WTC11 (cell line): Measurements from ENCODE around the gene SCARB2.

ENCODE experiments used
- ATF1 ChIP-seq: sonication (generic); formaldehyde crosslinking; IDR thresholded peaks from 2 replicates; pipeline ENCODE4 v1.8.1; 2023; ENCODE audit warnings: mild to moderate bottlenecking, moderate library complexity, missing genetic modification reagents
- CREB1 ChIP-seq: sonication (generic); formaldehyde crosslinking; IDR thresholded peaks from 2 replicates; pipeline ENCODE4 v1.8.0; 2023; ENCODE audit warnings: mild to moderate bottlenecking, missing genetic modification reagents
- ELF4 ChIP-seq: sonication (generic); formaldehyde crosslinking; IDR thresholded peaks from 2 replicates; pipeline ENCODE4 v1.8.1; 2022; ENCODE audit warnings: low read depth, mild to moderate bottlenecking, moderate library complexity, missing genetic modification reagents
- KAT7 ChIP-seq: sonication (generic); formaldehyde crosslinking; IDR thresholded peaks from 2 replicates; pipeline ENCODE4 v1.8.1; 2023; ENCODE audit warnings: missing genetic modification reagents, mild to moderate bottlenecking, borderline replicate concordance
- NR1H2 ChIP-seq: sonication (generic); formaldehyde crosslinking; IDR thresholded peaks from 2 replicates; pipeline ENCODE4 v1.9.0; 2021; ENCODE audit warnings: mild to moderate bottlenecking, moderate library complexity, missing genetic modification reagents
- SMAD3 ChIP-seq: sonication (generic); formaldehyde crosslinking; IDR thresholded peaks from 2 replicates; pipeline ENCODE4 v1.8.0; 2022; ENCODE audit warnings: missing genetic modification reagents, mild to moderate bottlenecking, borderline replicate concordance
- TEAD1 ChIP-seq: sonication (generic); formaldehyde crosslinking; IDR thresholded peaks from 2 replicates; pipeline ENCODE4 v1.8.0; 2022; ENCODE audit warnings: mild to moderate bottlenecking, missing genetic modification reagents
- TEAD4 ChIP-seq: sonication (generic); formaldehyde crosslinking; IDR thresholded peaks from 2 replicates; pipeline ENCODE4 v1.8.0; 2022; ENCODE audit warnings: mild to moderate bottlenecking, missing genetic modification reagents
- ZNF232 ChIP-seq: sonication (generic); formaldehyde crosslinking; IDR thresholded peaks from 2 replicates; pipeline ENCODE4 v1.8.0; 2022; ENCODE audit warnings: mild to moderate bottlenecking, missing genetic modification reagents
- TF ChIP-seq, protein P1 (sequence below): fragments of 200-600 bp; IDR thresholded peaks from 2 replicates; pipeline ENCODE4 v1.8.0; 2022; ENCODE audit warnings: antibody characterized with exemption
- TF ChIP-seq, protein P2 (sequence below): sonication (generic); formaldehyde crosslinking; IDR thresholded peaks from 2 replicates; pipeline ENCODE4 v1.8.0; 2022; ENCODE audit warnings: mild to moderate bottlenecking, missing genetic modification reagents
- TF ChIP-seq, protein P3 (sequence below): sonication (generic); formaldehyde crosslinking; IDR thresholded peaks from 2 replicates; pipeline ENCODE4 v1.8.0; 2022; ENCODE audit warnings: mild to moderate bottlenecking, missing genetic modification reagents
- TF ChIP-seq, protein P4 (sequence below): sonication (generic); formaldehyde crosslinking; IDR thresholded peaks from 2 replicates; pipeline ENCODE4 v1.8.0; 2023; ENCODE audit warnings: mild to moderate bottlenecking, missing genetic modification reagents
- TF ChIP-seq, protein P5 (sequence below): fragments of 250-450 bp; sonication (Bioruptor Pico); IDR thresholded peaks from 2 replicates; pipeline ENCODE4 v1.8.0; 2021; ENCODE audit warnings: mild to moderate bottlenecking

DNA sequence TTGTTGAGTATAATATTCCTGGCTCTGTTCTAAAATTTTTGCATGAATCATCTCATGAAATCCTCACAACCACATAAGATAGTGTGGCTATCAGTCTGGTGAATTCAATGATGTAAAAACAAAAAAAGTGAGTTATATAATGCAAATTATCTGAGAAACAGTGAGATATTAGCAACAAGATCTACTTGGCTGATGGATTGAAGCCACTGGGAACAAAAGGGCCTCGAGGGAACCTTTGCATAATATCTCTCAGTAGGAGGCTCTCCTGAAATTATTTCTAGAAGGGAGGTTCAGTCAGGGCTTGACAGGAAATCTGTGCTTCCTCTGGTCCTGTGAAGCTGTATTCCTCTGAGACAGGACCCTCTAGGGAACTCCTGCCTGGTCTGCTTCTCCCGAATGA is 35.3 kb downstream of the SCARB2 start:
- TF ChIP-seq, protein P1, sequence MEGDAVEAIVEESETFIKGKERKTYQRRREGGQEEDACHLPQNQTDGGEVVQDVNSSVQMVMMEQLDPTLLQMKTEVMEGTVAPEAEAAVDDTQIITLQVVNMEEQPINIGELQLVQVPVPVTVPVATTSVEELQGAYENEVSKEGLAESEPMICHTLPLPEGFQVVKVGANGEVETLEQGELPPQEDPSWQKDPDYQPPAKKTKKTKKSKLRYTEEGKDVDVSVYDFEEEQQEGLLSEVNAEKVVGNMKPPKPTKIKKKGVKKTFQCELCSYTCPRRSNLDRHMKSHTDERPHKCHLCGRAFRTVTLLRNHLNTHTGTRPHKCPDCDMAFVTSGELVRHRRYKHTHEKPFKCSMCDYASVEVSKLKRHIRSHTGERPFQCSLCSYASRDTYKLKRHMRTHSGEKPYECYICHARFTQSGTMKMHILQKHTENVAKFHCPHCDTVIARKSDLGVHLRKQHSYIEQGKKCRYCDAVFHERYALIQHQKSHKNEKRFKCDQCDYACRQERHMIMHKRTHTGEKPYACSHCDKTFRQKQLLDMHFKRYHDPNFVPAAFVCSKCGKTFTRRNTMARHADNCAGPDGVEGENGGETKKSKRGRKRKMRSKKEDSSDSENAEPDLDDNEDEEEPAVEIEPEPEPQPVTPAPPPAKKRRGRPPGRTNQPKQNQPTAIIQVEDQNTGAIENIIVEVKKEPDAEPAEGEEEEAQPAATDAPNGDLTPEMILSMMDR: no peak
- TF ChIP-seq, protein P2, sequence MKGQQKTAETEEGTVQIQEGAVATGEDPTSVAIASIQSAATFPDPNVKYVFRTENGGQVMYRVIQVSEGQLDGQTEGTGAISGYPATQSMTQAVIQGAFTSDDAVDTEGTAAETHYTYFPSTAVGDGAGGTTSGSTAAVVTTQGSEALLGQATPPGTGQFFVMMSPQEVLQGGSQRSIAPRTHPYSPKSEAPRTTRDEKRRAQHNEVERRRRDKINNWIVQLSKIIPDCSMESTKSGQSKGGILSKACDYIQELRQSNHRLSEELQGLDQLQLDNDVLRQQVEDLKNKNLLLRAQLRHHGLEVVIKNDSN: no peak
- TF ChIP-seq CREB1 (CRISPR knock-in tag) (no peak), ZNF232 (CRISPR knock-in tag) (no peak), ATF1 (CRISPR knock-in tag) (no peak), SMAD3 (CRISPR knock-in tag) (no peak), KAT7 (CRISPR knock-in tag) (no peak), TEAD1 (CRISPR knock-in tag) (no peak), NR1H2 (CRISPR knock-in tag) (no peak), TEAD4 (CRISPR knock-in tag) (no peak), ELF4 (CRISPR knock-in tag) (no peak)
- TF ChIP-seq, protein P3, sequence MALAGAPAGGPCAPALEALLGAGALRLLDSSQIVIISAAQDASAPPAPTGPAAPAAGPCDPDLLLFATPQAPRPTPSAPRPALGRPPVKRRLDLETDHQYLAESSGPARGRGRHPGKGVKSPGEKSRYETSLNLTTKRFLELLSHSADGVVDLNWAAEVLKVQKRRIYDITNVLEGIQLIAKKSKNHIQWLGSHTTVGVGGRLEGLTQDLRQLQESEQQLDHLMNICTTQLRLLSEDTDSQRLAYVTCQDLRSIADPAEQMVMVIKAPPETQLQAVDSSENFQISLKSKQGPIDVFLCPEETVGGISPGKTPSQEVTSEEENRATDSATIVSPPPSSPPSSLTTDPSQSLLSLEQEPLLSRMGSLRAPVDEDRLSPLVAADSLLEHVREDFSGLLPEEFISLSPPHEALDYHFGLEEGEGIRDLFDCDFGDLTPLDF (CRISPR knock-in tag): no peak
- TF ChIP-seq, protein P4, sequence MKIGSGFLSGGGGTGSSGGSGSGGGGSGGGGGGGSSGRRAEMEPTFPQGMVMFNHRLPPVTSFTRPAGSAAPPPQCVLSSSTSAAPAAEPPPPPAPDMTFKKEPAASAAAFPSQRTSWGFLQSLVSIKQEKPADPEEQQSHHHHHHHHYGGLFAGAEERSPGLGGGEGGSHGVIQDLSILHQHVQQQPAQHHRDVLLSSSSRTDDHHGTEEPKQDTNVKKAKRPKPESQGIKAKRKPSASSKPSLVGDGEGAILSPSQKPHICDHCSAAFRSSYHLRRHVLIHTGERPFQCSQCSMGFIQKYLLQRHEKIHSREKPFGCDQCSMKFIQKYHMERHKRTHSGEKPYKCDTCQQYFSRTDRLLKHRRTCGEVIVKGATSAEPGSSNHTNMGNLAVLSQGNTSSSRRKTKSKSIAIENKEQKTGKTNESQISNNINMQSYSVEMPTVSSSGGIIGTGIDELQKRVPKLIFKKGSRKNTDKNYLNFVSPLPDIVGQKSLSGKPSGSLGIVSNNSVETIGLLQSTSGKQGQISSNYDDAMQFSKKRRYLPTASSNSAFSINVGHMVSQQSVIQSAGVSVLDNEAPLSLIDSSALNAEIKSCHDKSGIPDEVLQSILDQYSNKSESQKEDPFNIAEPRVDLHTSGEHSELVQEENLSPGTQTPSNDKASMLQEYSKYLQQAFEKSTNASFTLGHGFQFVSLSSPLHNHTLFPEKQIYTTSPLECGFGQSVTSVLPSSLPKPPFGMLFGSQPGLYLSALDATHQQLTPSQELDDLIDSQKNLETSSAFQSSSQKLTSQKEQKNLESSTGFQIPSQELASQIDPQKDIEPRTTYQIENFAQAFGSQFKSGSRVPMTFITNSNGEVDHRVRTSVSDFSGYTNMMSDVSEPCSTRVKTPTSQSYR: no peak
- TF ChIP-seq, protein P5, sequence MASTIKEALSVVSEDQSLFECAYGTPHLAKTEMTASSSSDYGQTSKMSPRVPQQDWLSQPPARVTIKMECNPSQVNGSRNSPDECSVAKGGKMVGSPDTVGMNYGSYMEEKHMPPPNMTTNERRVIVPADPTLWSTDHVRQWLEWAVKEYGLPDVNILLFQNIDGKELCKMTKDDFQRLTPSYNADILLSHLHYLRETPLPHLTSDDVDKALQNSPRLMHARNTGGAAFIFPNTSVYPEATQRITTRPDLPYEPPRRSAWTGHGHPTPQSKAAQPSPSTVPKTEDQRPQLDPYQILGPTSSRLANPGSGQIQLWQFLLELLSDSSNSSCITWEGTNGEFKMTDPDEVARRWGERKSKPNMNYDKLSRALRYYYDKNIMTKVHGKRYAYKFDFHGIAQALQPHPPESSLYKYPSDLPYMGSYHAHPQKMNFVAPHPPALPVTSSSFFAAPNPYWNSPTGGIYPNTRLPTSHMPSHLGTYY: no peak
